ENCODE data around the gene KCNG4. TPM values are rescaled to one million over a fixed set of nuclear protein-coding genes. Genes with fewer than 3 reads are reported as not detected.

The KCNG4 gene
- total RNA-seq, 1 donor from 2014 or later: not detected

DNA sequence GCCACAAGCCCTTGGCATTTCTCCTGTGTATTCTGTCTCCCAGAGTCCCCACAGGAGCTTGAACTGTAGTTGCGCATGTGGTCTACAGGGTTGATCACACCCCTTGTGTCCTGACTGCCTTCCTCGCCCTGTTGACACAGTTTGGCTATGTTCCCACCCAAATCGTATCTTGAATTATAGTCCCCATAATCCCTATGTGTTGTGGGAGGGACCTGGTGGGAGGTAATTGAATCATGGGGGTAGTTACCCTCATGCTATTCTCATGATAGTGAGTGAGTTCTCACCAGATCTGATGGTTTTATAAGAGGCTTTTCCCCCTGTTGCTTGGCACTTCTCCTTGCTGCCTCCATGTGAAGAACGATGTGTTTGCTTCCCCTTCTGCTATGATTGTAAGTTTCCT is 27.7 kb downstream of the KCNG4 start:
- Histone ChIP-seq H3K9ac (no peak overlapping the region), H3K9me3 (ENCODE audit: low read depth) (no peaks in the 10 kb centered on the region), H3K4me3 (no peak overlapping the region), H3K27me3 (no peaks in the 10 kb centered on the region), H4K20me1 (ENCODE audit: low read depth) (no peaks in the 10 kb centered on the region), H2AFZ (replicated peaks) (no peak overlapping the region), H3K36me3 (no peaks in the 10 kb centered on the region), H3K4me1 (peaks cover 8% of the 10 kb centered on the region), H3K79me2 (ENCODE audit: low read depth) (no peaks in the 10 kb centered on the region), H3K4me2 (no peak overlapping the region), H3F3A (ENCODE audit: low read depth) (no peaks in the 10 kb centered on the region), H3K27ac (no peak overlapping the region)
- TF ChIP-seq EZH2phosphoT487 (IDR thresholded peaks at IDR 0.05): no peak
- TF ChIP-seq, protein P1, sequence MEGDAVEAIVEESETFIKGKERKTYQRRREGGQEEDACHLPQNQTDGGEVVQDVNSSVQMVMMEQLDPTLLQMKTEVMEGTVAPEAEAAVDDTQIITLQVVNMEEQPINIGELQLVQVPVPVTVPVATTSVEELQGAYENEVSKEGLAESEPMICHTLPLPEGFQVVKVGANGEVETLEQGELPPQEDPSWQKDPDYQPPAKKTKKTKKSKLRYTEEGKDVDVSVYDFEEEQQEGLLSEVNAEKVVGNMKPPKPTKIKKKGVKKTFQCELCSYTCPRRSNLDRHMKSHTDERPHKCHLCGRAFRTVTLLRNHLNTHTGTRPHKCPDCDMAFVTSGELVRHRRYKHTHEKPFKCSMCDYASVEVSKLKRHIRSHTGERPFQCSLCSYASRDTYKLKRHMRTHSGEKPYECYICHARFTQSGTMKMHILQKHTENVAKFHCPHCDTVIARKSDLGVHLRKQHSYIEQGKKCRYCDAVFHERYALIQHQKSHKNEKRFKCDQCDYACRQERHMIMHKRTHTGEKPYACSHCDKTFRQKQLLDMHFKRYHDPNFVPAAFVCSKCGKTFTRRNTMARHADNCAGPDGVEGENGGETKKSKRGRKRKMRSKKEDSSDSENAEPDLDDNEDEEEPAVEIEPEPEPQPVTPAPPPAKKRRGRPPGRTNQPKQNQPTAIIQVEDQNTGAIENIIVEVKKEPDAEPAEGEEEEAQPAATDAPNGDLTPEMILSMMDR (IDR thresholded peaks at IDR 0.05): no peak
- no peak for TF ChIP-seq EZH2 (IDR thresholded peaks at IDR 0.05)
- Mint-ChIP-seq H3K36me3 (no peaks in the 10 kb centered on the region), H3K4me1 (peaks cover 10% of the 10 kb centered on the region), H3K4me3 (no peak overlapping the region), H3K9me3 (no peaks in the 10 kb centered on the region), H3K27ac (no peak overlapping the region), H3K27me3 (ENCODE audit: insufficient read depth, low read depth) (peaks cover 7% of the 10 kb centered on the region)
- no peak for DNase-seq (ENCODE audit: low spot score)

DNA sequence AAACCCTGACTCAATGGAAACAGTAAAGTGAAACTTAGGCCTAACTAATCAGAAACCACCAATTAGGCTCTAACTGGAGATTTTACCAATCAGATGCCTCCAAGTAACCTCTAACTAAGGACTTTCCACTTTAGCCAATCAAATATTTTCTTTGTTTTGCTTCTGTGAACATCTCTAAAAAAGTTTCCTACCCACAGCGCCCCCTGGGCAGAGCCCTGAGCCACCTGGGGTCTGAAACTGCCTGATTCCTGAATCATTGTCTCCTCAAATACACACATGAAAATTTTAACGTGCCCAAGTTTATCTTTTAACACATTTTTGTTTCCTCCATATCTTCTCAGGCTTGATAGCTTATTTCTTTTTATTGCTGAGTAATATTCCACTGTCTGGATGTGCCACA is 29.8 kb downstream of the KCNG4 start:
- Histone ChIP-seq H3K4me2 (no peak overlapping the region), H3K9me3 (ENCODE audit: low read depth) (no peaks in the 10 kb centered on the region), H4K20me1 (ENCODE audit: low read depth) (no peaks in the 10 kb centered on the region), H3K4me1 (peaks cover 8% of the 10 kb centered on the region), H3K4me3 (no peak overlapping the region), H3K79me2 (ENCODE audit: low read depth) (no peaks in the 10 kb centered on the region), H3K36me3 (no peaks in the 10 kb centered on the region), H3F3A (ENCODE audit: low read depth) (no peaks in the 10 kb centered on the region), H3K27me3 (no peaks in the 10 kb centered on the region), H2AFZ (replicated peaks) (no peak overlapping the region), H3K27ac (no peak overlapping the region), H3K9ac (no peak overlapping the region)
- peaks cover 7% of the 10 kb centered on the region for H3K27me3 Mint-ChIP-seq (ENCODE audit: insufficient read depth, low read depth)
- DNase-seq (ENCODE audit: low spot score): no peak
- H3K9me3 Mint-ChIP-seq: no peaks in the 10 kb centered on the region
- H3K36me3 Mint-ChIP-seq: no peaks in the 10 kb centered on the region
- H3K4me3 Mint-ChIP-seq: no peak overlapping the region
- H3K4me1 Mint-ChIP-seq: peaks cover 7% of the 10 kb centered on the region
- no peak overlapping the region for H3K27ac Mint-ChIP-seq
- TF ChIP-seq, protein P1 (IDR thresholded peaks at IDR 0.05): no peak
- TF ChIP-seq EZH2 (IDR thresholded peaks at IDR 0.05) (no peak), EZH2phosphoT487 (IDR thresholded peaks at IDR 0.05) (no peak)

DNA sequence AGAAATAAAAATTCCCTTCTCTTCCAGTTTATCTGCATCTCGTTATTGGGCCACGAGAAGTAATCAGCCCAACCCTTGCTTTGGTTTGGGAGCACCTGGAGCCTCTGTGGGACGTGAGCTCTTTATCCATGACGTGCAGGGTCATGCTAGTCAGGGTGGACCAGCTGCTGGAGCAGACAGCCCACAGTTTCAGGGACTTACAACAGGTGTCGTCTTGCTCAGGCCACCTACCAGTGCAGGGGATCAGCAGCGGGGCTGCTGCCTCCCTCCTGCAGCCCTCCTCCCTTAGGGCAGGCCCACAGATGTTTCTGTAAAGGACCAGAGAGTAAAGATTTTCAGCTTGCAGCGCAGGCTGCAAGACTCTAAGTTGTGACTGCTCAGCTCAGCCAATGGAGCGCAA is 31.9 kb downstream of the KCNG4 start:
- Histone ChIP-seq H3F3A (ENCODE audit: low read depth) (no peaks in the 10 kb centered on the region), H3K27me3 (no peaks in the 10 kb centered on the region), H2AFZ (replicated peaks) (peak overlapping the region; percentile 15), H3K9ac (no peak overlapping the region), H3K4me2 (no peak overlapping the region), H3K4me1 (peaks cover 8% of the 10 kb centered on the region), H4K20me1 (ENCODE audit: low read depth) (no peaks in the 10 kb centered on the region), H3K9me3 (ENCODE audit: low read depth) (no peaks in the 10 kb centered on the region), H3K4me3 (no peak overlapping the region), H3K36me3 (no peaks in the 10 kb centered on the region), H3K27ac (no peak overlapping the region), H3K79me2 (ENCODE audit: low read depth) (no peaks in the 10 kb centered on the region)
- DNase-seq (ENCODE audit: low spot score): peak; percentile 44
- H3K27me3 Mint-ChIP-seq (ENCODE audit: insufficient read depth, low read depth): peaks cover 10% of the 10 kb centered on the region
- peak overlapping the region; percentile 82 for H3K27ac Mint-ChIP-seq
- no peaks in the 10 kb centered on the region for H3K36me3 Mint-ChIP-seq
- no peaks in the 10 kb centered on the region for H3K9me3 Mint-ChIP-seq
- peaks cover 7% of the 10 kb centered on the region for H3K4me1 Mint-ChIP-seq
- TF ChIP-seq EZH2phosphoT487 (IDR thresholded peaks at IDR 0.05) (no peak), EZH2 (IDR thresholded peaks at IDR 0.05) (no peak)
- TF ChIP-seq, protein P1 (IDR thresholded peaks at IDR 0.05): no peak
- H3K4me3 Mint-ChIP-seq: no peak overlapping the region

All from neural progenitor cell (in vitro differentiated cells).